ENCODE results near the gene SHLD2.
"Not testable (repeated sequence)": the region's sequence is repeated elsewhere in the genome, so short reads cannot be mapped to it uniquely, and the experiment has no call there.

SHLD2 gene

DNA sequence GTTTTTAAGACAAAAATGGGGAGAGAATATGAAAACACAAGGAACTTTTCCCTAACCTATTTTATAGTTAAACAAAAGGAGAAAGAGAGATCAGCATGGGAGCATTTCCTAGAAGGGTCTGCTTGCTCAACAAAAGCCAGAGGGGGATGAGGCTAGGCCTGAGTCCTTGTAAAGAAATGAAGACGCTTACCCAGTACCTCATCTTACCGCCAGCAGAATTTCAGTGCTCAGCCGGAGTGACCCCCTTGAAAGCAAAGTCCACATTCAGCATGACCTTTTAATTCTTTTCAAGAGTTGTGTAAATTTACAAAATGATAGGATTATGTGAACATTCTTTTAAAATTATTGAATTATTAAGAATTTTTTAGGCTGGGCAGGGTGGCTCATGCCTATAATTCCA lies 82.6 kb downstream of the SHLD2 start:
- H3K4me1 ChIP-seq; H3K79me2 ChIP-seq; H3K27ac ChIP-seq; H3K9me3 ChIP-seq (ENCODE audit: control insufficient read depth, low read length); H3K4me2 ChIP-seq (ENCODE audit: low read length); H3K36me3 ChIP-seq (ENCODE audit: control insufficient read depth, insufficient read depth, low read length); H3K9ac ChIP-seq; H2AFZ ChIP-seq; H3K27me3 ChIP-seq (ENCODE audit: control insufficient read depth, insufficient read depth, low read length); H3K4me3 ChIP-seq (ENCODE audit: low read depth, low read length): not testable (repeated sequence)

DNA sequence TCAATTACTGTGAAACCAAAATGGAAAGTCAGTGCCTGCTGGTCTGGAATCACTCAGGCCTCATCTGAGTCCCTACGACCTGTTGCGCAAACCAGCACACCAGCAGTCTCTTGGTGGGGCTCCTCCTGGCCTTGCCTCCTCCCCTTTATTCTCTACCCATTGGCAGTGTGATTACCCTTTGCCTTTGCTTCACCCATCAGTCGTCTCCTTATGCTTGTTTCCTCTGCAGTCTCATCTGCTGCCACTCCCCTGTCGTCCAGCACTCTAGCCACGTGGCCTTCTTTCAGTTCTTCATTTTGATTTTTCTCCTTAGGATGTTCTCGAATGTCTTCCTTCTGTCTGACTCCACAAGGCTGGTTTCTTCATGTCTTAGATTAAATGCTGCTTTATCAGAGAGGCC lies 89.4 kb downstream of the SHLD2 start:
- H2AFZ ChIP-seq; H3K79me2 ChIP-seq; H3K27me3 ChIP-seq (ENCODE audit: control insufficient read depth, insufficient read depth, low read length); H3K36me3 ChIP-seq (ENCODE audit: control insufficient read depth, insufficient read depth, low read length); H3K27ac ChIP-seq; H3K4me3 ChIP-seq (ENCODE audit: low read depth, low read length); H3K4me1 ChIP-seq; H3K4me2 ChIP-seq (ENCODE audit: low read length); H3K9ac ChIP-seq; H3K9me3 ChIP-seq (ENCODE audit: control insufficient read depth, low read length): not testable (repeated sequence)

- H3K27me3 ChIP-seq (ENCODE audit: control insufficient read depth, insufficient read depth, low read length); H3K4me3 ChIP-seq (ENCODE audit: low read depth, low read length); H3K36me3 ChIP-seq (ENCODE audit: control insufficient read depth, insufficient read depth, low read length); H3K4me1 ChIP-seq; H3K9ac ChIP-seq; H3K79me2 ChIP-seq; H3K27ac ChIP-seq; H3K9me3 ChIP-seq (ENCODE audit: control insufficient read depth, low read length); H3K4me2 ChIP-seq (ENCODE audit: low read length); H2AFZ ChIP-seq: not testable (repeated sequence)
Measured at GRCh38 chr10:87186016-87186415, 91.0 kb downstream of the SHLD2 start.

GRCh38 chr10:87187573-87187972 lies 92.6 kb downstream of the SHLD2 start:
- H3K9ac ChIP-seq; H3K27ac ChIP-seq; H3K36me3 ChIP-seq (ENCODE audit: control insufficient read depth, insufficient read depth, low read length); H3K4me1 ChIP-seq; H2AFZ ChIP-seq; H3K79me2 ChIP-seq; H3K27me3 ChIP-seq (ENCODE audit: control insufficient read depth, insufficient read depth, low read length); H3K4me2 ChIP-seq (ENCODE audit: low read length); H3K4me3 ChIP-seq (ENCODE audit: low read depth, low read length); H3K9me3 ChIP-seq (ENCODE audit: control insufficient read depth, low read length): not testable (repeated sequence)

GRCh38 chr10:87191841-87192240 lies 96.8 kb downstream of the SHLD2 start:
- not testable (repeated sequence) for H3K9ac ChIP-seq; H3K4me3 ChIP-seq (ENCODE audit: low read depth, low read length); H3K4me1 ChIP-seq; H2AFZ ChIP-seq; H3K27me3 ChIP-seq (ENCODE audit: control insufficient read depth, insufficient read depth, low read length); H3K9me3 ChIP-seq (ENCODE audit: control insufficient read depth, low read length); H3K36me3 ChIP-seq (ENCODE audit: control insufficient read depth, insufficient read depth, low read length); H3K4me2 ChIP-seq (ENCODE audit: low read length); H3K79me2 ChIP-seq; H3K27ac ChIP-seq

GRCh38 chr10:87200924-87201323 lies 105.9 kb downstream of the SHLD2 start:
- not testable (repeated sequence) for H3K4me2 ChIP-seq (ENCODE audit: low read length); H3K9me3 ChIP-seq (ENCODE audit: control insufficient read depth, low read length); H2AFZ ChIP-seq; H3K9ac ChIP-seq; H3K27ac ChIP-seq; H3K4me1 ChIP-seq; H3K79me2 ChIP-seq; H3K27me3 ChIP-seq (ENCODE audit: control insufficient read depth, insufficient read depth, low read length); H3K4me3 ChIP-seq (ENCODE audit: low read depth, low read length); H3K36me3 ChIP-seq (ENCODE audit: control insufficient read depth, insufficient read depth, low read length)

DNA sequence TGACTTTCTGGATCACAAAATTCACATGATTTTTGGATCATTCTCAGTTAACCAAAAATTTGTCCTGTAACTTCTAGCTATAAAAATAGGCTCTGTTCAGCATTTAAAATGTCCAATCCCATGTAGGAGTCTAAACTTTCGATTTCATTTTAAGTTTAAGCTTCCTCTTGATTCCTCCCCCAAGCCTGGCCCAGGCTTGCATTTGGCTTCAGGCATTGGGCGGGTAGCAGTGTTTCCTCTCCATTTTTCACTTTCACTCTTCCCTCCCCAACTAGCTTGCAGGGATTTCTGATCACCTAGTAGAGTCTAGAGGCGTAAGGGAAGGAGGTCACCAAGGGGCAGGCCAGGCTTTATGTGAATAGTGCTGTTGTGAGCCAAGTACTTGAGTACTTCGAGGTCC lies 109.8 kb downstream of the SHLD2 start:
- not testable (repeated sequence) for H3K79me2 ChIP-seq; H3K4me2 ChIP-seq (ENCODE audit: low read length); H3K36me3 ChIP-seq (ENCODE audit: control insufficient read depth, insufficient read depth, low read length); H3K4me1 ChIP-seq; H2AFZ ChIP-seq; H3K4me3 ChIP-seq (ENCODE audit: low read depth, low read length); H3K9ac ChIP-seq; H3K27me3 ChIP-seq (ENCODE audit: control insufficient read depth, insufficient read depth, low read length); H3K9me3 ChIP-seq (ENCODE audit: control insufficient read depth, low read length); H3K27ac ChIP-seq

GRCh38 chr10:87206922-87207321 lies 111.9 kb downstream of the SHLD2 start:
- H3K27ac ChIP-seq, result not testable (repeated sequence)

GRCh38 chr10:87210309-87210708 lies 115.3 kb downstream of the SHLD2 start:
- H3K4me1 ChIP-seq; H3K27me3 ChIP-seq (ENCODE audit: control insufficient read depth, insufficient read depth, low read length); H3K9ac ChIP-seq; H3K4me2 ChIP-seq (ENCODE audit: low read length); H3K4me3 ChIP-seq (ENCODE audit: low read depth, low read length); H3K9me3 ChIP-seq (ENCODE audit: control insufficient read depth, low read length); H3K36me3 ChIP-seq (ENCODE audit: control insufficient read depth, insufficient read depth, low read length); H2AFZ ChIP-seq; H3K27ac ChIP-seq; H3K79me2 ChIP-seq: not testable (repeated sequence)

More at GRCh38 chr10:87206922-87207321, 111.9 kb downstream of the SHLD2 start:
- not testable (repeated sequence) for H3K36me3 ChIP-seq (ENCODE audit: control insufficient read depth, insufficient read depth, low read length); H3K9me3 ChIP-seq (ENCODE audit: control insufficient read depth, low read length); H3K4me3 ChIP-seq (ENCODE audit: low read depth, low read length); H3K4me1 ChIP-seq; H3K79me2 ChIP-seq; H3K9ac ChIP-seq; H3K4me2 ChIP-seq (ENCODE audit: low read length); H3K27me3 ChIP-seq (ENCODE audit: control insufficient read depth, insufficient read depth, low read length); H2AFZ ChIP-seq

DNA sequence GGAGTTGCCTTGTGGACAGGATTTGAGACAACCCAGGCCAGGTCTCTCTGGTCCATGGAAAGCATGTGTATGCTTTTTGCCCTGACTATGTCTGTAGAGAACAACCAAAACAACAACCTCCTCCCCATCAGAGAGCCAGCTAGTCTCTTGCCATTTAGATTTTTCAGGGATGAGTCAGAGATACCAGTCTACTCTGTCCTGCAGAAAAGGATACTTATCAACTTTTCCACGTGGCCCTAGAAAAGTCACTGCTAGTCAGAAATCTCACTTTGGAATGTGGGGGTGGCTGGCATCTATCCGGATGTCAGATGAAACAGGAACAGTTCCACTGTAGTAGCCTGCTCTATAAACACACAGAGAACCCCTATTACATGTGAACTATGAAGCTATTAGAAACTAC lies 116.8 kb downstream of the SHLD2 start:
- H3K9ac ChIP-seq; H3K9me3 ChIP-seq (ENCODE audit: control insufficient read depth, low read length); H3K4me1 ChIP-seq; H3K4me3 ChIP-seq (ENCODE audit: low read depth, low read length); H3K79me2 ChIP-seq; H3K36me3 ChIP-seq (ENCODE audit: control insufficient read depth, insufficient read depth, low read length); H3K4me2 ChIP-seq (ENCODE audit: low read length); H3K27ac ChIP-seq; H3K27me3 ChIP-seq (ENCODE audit: control insufficient read depth, insufficient read depth, low read length); H2AFZ ChIP-seq: not testable (repeated sequence)

- not testable (repeated sequence) for H3K27me3 ChIP-seq (ENCODE audit: control insufficient read depth, insufficient read depth, low read length); H3K27ac ChIP-seq; H3K9ac ChIP-seq; H3K4me1 ChIP-seq; H3K36me3 ChIP-seq (ENCODE audit: control insufficient read depth, insufficient read depth, low read length); H3K4me2 ChIP-seq (ENCODE audit: low read length); H2AFZ ChIP-seq; H3K4me3 ChIP-seq (ENCODE audit: low read depth, low read length); H3K9me3 ChIP-seq (ENCODE audit: control insufficient read depth, low read length); H3K79me2 ChIP-seq
Measured at GRCh38 chr10:87213150-87213765, 118.3 kb downstream of the SHLD2 start.
